Epithelial cell of proximal tubule (primary cell): ENCODE measurements around the gene RUNDC1. TPM values are rescaled to one million over a fixed set of nuclear protein-coding genes. Genes with fewer than 3 reads are reported as not detected.

ENCODE experiments used
- DNase-seq: peaks from one replicate; pipeline ENCODE4 v3.0.0-alpha.2; 2011; ENCODE audit warnings: low read depth
- H3K4me3 ChIP-seq: 2 replicates; pipeline ENCODE4 v1.5.1; 2011; ENCODE audit warnings: low read depth, mild to moderate bottlenecking, low read length
- total RNA-seq: library from RNA; depleted of rRNA; stranded (reverse); fragments of >200 nt; gene quantifications from 2 replicates; pipeline ENCODE4 v1.2.3, GENCODE V29; 2015
- TF ChIP-seq, protein P1 (sequence below): conservative IDR thresholded peaks from 2 replicates; pipeline ENCODE4 v1.5.1; 2012; ENCODE audit warnings: low read depth, mild to moderate bottlenecking, low read length

Gene RUNDC1
- total RNA-seq, 1 donor from 2014 or later = 14.0 TPM

DNA sequence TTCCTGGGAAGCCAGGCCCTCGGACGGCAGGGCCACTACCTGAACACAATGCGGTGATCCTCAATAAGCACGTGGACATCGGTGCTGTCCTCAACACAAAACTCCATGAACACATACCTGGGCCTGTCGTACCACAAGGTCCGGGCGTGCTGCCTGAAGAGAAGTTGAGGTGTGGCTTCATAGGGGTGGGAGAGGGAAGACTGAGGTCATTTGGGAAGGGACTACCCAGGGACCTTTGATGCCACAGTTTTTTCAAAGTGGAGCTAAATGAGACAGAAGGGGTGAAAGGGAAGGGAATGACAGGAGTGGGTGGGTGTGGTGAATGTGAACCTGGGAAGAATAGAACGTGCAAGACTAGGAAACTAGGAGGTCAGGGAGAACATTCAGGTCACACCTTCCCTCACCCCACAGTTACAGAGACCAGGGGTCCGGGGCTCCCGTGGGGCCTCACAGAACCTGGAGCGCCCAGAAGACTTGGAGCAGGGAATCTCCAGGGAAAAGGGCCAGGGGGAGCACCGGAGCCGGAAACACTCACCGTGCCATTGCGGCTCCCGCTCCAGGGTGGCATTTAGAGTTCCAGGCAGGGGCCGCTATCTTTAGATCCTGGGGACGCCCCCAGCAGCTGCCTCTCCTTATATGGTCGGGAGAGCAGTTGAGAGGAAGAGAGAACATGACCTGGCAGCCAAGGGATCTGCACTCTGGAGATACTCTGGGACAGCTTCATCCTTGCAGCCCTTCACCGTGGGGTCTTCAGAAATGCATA is 673 bp upstream of the RUNDC1 start, which contains the start of gene PTGES3L:
Gene PTGES3L, minus strand, starts transcription at position 570 of the 763 bp plus-strand sequence. Its CDS starts 27 bp downstream, at position 543.
- TF ChIP-seq, protein P1, sequence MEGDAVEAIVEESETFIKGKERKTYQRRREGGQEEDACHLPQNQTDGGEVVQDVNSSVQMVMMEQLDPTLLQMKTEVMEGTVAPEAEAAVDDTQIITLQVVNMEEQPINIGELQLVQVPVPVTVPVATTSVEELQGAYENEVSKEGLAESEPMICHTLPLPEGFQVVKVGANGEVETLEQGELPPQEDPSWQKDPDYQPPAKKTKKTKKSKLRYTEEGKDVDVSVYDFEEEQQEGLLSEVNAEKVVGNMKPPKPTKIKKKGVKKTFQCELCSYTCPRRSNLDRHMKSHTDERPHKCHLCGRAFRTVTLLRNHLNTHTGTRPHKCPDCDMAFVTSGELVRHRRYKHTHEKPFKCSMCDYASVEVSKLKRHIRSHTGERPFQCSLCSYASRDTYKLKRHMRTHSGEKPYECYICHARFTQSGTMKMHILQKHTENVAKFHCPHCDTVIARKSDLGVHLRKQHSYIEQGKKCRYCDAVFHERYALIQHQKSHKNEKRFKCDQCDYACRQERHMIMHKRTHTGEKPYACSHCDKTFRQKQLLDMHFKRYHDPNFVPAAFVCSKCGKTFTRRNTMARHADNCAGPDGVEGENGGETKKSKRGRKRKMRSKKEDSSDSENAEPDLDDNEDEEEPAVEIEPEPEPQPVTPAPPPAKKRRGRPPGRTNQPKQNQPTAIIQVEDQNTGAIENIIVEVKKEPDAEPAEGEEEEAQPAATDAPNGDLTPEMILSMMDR = peak; percentile 4
- H3K4me3 ChIP-seq = peak within 1 kb of the TSS; percentile 93
- no peak for DNase-seq

DNA sequence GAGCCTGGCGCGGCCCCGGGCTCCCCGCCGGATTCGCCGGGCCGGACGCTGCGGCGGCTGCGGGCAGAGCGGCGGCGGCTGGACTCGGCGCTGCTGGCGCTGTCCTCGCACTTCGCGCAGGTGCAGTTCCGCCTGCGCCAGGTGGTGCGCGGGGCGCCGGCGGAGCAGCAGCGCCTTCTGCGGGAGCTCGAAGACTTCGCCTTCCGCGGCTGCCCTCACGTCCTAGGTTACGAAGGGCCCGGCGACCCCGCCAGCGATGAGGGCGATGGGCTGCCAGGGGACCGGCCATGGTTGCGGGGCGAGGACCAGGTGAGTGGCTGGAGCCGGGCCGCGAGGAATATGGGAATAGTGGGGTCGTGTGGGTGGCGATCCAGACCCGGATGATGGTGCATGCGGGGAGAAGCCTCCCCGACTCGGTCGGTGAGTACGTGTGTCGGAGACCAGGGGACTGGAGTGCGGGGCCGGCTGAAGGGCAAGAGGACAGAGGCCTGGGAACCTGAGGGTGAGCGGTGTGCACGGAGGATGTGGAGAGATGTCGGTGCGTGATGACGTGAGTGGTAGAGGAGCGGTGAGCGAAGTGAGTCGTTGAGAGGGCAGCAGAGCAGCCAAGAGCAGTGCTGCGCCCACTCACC is 517 bp downstream of the RUNDC1 start:
- peak overlapping the region; percentile 93 for H3K4me3 ChIP-seq
- no peak for DNase-seq
- TF ChIP-seq, protein P1 = no peak

DNA sequence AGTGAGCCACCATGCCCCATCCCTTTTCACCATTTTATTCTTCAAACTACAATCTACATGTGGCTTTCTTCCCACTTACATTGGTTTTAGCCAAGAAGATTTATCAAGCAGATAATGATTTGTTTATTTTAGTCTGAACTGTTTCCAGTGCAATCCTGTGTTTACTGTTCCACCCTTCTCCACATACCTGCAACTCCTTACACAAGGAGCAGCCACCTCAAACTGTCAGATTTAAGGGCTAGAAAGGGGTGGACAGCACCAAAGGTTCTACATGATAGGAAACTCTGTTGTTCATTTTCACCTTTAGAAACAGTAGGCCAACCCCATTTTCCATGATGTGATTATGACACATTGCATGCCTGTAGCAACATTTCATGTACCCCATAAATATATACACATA is 1.9 kb downstream of the RUNDC1 start:
- TF ChIP-seq, protein P1 = no peak
- no peak for DNase-seq
- no peak overlapping the region for H3K4me3 ChIP-seq

DNA sequence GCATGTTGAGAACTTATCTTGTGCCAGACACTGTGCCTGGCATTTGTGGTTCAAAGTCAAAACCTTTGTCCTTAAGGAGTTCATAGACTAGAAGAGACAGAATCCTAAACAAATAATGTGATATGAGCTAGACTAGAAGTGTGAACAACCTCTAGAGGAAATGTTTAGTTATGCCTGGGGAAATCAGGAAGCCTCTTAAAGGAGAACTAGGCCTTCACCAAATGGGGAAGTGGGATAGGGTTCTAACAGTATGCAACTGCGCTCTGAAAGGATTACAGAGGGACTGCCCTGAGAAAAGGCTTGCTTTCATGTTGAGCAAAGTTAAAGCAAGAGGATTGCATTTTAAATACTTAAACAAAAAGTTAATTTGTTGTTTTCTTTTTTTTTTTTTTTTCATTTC is 4.9 kb downstream of the RUNDC1 start:
- TF ChIP-seq, protein P1 = no peak
- no peak for DNase-seq
- H3K4me3 ChIP-seq = no peak overlapping the region

DNA sequence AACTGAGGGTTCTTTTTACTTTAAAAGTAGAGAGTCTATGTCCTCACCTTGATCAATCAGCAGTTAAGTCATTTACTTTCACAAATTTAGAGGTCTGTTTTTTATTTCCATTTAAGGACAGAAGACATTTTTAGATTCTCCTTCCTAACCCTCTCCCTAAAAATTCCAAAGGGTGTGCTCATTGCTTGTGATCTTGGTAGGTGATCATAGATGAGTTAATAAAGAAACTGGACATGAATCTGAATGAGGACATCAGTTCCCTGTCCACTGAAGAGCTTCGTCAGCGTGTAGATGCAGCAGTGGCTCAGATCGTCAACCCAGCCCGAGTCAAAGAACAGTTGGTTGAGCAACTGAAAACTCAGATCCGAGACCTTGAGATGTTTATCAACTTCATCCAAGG is 8.8 kb downstream of the RUNDC1 start:
- no peak for DNase-seq
- H3K4me3 ChIP-seq = no peak overlapping the region
- TF ChIP-seq, protein P1 = no peak

DNA sequence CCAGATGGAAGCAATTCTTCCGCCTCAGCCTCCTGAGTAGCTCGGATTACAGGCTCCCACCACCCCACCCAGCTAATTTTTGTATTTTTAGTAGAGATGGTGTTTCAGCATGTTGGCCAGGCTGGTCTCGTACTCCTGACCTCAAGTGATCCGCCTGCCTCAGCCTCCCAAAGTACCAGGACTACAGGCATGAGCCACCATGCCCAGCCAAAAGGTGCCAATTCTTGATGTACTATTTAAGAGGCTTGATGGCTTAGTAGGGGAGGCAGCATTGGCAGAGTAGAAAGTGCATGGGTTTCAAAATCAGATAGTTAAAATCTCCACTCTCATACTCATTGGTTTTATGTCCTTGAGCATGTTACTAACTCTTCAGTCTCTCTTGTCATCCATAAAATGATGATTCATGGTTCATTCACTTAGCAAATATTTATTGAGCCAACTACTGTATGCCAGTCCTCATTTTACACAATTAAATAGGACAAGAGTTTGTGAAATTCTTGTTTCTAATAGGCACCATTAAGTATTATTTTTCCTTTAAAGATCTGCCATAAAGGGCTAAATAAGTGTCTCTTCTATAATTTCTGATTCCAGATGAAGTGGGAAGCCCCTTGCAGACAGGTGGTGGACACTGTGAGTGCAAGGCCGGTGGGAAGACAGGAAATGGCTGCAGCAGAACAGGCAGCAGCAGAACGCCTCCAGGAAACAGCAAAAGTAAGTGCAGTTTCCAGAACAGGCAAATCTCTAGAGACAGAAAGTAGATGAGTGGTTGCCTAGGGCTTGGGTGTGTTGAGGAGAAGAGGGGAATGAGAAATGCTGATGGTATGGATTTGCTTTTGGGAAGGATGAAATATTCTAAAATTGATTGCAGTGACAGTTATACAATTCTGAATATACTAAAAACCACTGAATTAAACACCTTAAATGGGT is 9.6 kb downstream of the RUNDC1 start:
- TF ChIP-seq, protein P1 = no peak
- H3K4me3 ChIP-seq = no peak overlapping the region
- no peak for DNase-seq
